ENCODE results near the gene GPHB5.

Gene GPHB5

GRCh38 chr14:63299351-63300110, 19.2 kb downstream of the GPHB5 start:
- no peak overlapping the region for H3K4me2 ChIP-seq (ENCODE audit: low read length)

GRCh38 chr14:63297372-63298063, 21.2 kb downstream of the GPHB5 start:
- Histone ChIP-seq H3K27me3 (ENCODE audit: low read depth, low read length) (no peaks in the 10 kb centered on the region), H3K79me2 (ENCODE audit: low read length) (no peaks in the 10 kb centered on the region), H2AFZ (ENCODE audit: low read depth, low read length) (no peak overlapping the region), H3K27ac (ENCODE audit: low read length) (no peak overlapping the region), H3K9ac (ENCODE audit: low read length) (no peak overlapping the region), H3K4me3 (ENCODE audit: low read length) (no peak overlapping the region), H4K20me1 (ENCODE audit: insufficient read depth, low read length) (no peaks in the 10 kb centered on the region), H3K36me3 (replicated peaks; ENCODE audit: low read depth, low read length) (no peaks in the 10 kb centered on the region), H3K4me2 (ENCODE audit: low read length) (no peak overlapping the region), H3K4me1 (ENCODE audit: low read length) (peaks cover 22% of the 10 kb centered on the region), H3K9me3 (ENCODE audit: insufficient read depth, low read length) (no peaks in the 10 kb centered on the region)
- no peak for TF ChIP-seq EZH2phosphoT487 (IDR thresholded peaks at IDR 0.05; ENCODE audit: low read depth)
- TF ChIP-seq CTCF (IDR thresholded peaks at IDR 0.05; ENCODE audit: low read depth, low read length) = no peak

More at GRCh38 chr14:63299351-63300110, 19.2 kb downstream of the GPHB5 start:
- Histone ChIP-seq H3K4me3 (ENCODE audit: low read length) (no peak overlapping the region), H3K9me3 (ENCODE audit: insufficient read depth, low read length) (no peaks in the 10 kb centered on the region), H3K9ac (ENCODE audit: low read length) (no peak overlapping the region), H3K27me3 (ENCODE audit: low read depth, low read length) (no peaks in the 10 kb centered on the region), H3K36me3 (replicated peaks; ENCODE audit: low read depth, low read length) (no peaks in the 10 kb centered on the region), H3K27ac (ENCODE audit: low read length) (no peak overlapping the region), H4K20me1 (ENCODE audit: insufficient read depth, low read length) (no peaks in the 10 kb centered on the region), H2AFZ (ENCODE audit: low read depth, low read length) (no peak overlapping the region), H3K79me2 (ENCODE audit: low read length) (no peaks in the 10 kb centered on the region), H3K4me1 (ENCODE audit: low read length) (peaks cover 22% of the 10 kb centered on the region)
- TF ChIP-seq EZH2phosphoT487 (IDR thresholded peaks at IDR 0.05; ENCODE audit: low read depth) (no peak), CTCF (IDR thresholded peaks at IDR 0.05; ENCODE audit: low read depth, low read length) (no peak)

GRCh38 chr14:63296060-63296563, 22.6 kb downstream of the GPHB5 start:
- Histone ChIP-seq H4K20me1 (ENCODE audit: insufficient read depth, low read length) (no peaks in the 10 kb centered on the region), H3K36me3 (replicated peaks; ENCODE audit: low read depth, low read length) (no peaks in the 10 kb centered on the region), H3K4me2 (ENCODE audit: low read length) (peak overlapping the region; percentile 79), H3K9me3 (ENCODE audit: insufficient read depth, low read length) (no peaks in the 10 kb centered on the region), H3K27ac (ENCODE audit: low read length) (no peak overlapping the region), H3K79me2 (ENCODE audit: low read length) (no peaks in the 10 kb centered on the region), H3K4me1 (ENCODE audit: low read length) (peaks cover 22% of the 10 kb centered on the region), H3K4me3 (ENCODE audit: low read length) (peak overlapping the region; percentile 74), H3K9ac (ENCODE audit: low read length) (peak overlapping the region; percentile 40), H3K27me3 (ENCODE audit: low read depth, low read length) (no peaks in the 10 kb centered on the region), H2AFZ (ENCODE audit: low read depth, low read length) (peak overlapping the region; percentile 91)
- TF ChIP-seq EZH2phosphoT487 (IDR thresholded peaks at IDR 0.05; ENCODE audit: low read depth) (no peak), CTCF (IDR thresholded peaks at IDR 0.05; ENCODE audit: low read depth, low read length) (no peak)

- Histone ChIP-seq H3K4me1 (ENCODE audit: low read length) (peaks cover 22% of the 10 kb centered on the region), H3K27me3 (ENCODE audit: low read depth, low read length) (no peaks in the 10 kb centered on the region), H4K20me1 (ENCODE audit: insufficient read depth, low read length) (no peaks in the 10 kb centered on the region), H3K9ac (ENCODE audit: low read length) (peak overlapping the region; percentile 40; the same call in 1 of the 2 replicates), H3K27ac (ENCODE audit: low read length) (no peak overlapping the region), H3K9me3 (ENCODE audit: insufficient read depth, low read length) (no peaks in the 10 kb centered on the region), H3K4me3 (ENCODE audit: low read length) (peak overlapping the region; percentile 74), H3K79me2 (ENCODE audit: low read length) (no peaks in the 10 kb centered on the region), H2AFZ (ENCODE audit: low read depth, low read length) (peak overlapping the region; percentile 91), H3K4me2 (ENCODE audit: low read length) (peak overlapping the region; percentile 79), H3K36me3 (replicated peaks; ENCODE audit: low read depth, low read length) (no peaks in the 10 kb centered on the region)
- TF ChIP-seq CTCF (IDR thresholded peaks at IDR 0.05; ENCODE audit: low read depth, low read length) = no peak
- TF ChIP-seq EZH2phosphoT487 (IDR thresholded peaks at IDR 0.05; ENCODE audit: low read depth) = no peak
Measured at GRCh38 chr14:63295231-63295685, 23.5 kb downstream of the GPHB5 start.

Data from OCI-LY3 (cell line).